Stomach (tissue), 9 donors: ENCODE data around the gene EPB41L2. TPM values are rescaled to one million over a fixed set of nuclear protein-coding genes. Genes with fewer than 3 reads are reported as not detected.

Experiments
- DNase-seq, 2 donors: peaks; one replicate each; pipeline versions ENCODE4 v3.0.0 to v3.0.0-alpha.2; 2013 to 2019
- H3K27ac ChIP-seq, 5 donors: fragments of 200-600 bp in 4 of 5; sonication (generic) in 4 of 5; one replicate each; pipeline ENCODE4 v1.5.1; 2013 to 2019; ENCODE audit warnings: mild to moderate bottlenecking in 1 of 5, moderate library complexity in 1 of 5
- H3K27me3 ChIP-seq, 3 donors: fragments of 200-600 bp; sonication (generic); one replicate each; pipeline ENCODE4 v1.5.1; 2017 to 2019; ENCODE audit warnings: mixed run types in 1 of 3
- H3K36me3 ChIP-seq, 4 donors: fragments of 200-600 bp; sonication (generic); 1 replicate in 3 of 4; 2 replicates in 1 of 4; pipeline ENCODE4 v1.5.1; 2016 to 2019
- H3K4me1 ChIP-seq, 4 donors: fragments of 200-600 bp; sonication (generic); one replicate each; pipeline ENCODE4 v1.5.1; 2016 to 2019
- H3K4me3 ChIP-seq, 4 donors: fragments of 200-600 bp; sonication (generic) in 3 of 4; one replicate each; pipeline ENCODE4 v1.5.1; 2016 to 2019; ENCODE audit warnings: mild to moderate bottlenecking in 1 of 4
- H3K9me3 ChIP-seq, 4 donors: fragments of 200-600 bp; sonication (generic); one replicate each; pipeline ENCODE4 v1.5.1; 2016 to 2019
- CTCF ChIP-seq, 7 experiments: fragments of 450-650 bp in 4 of 7; fragments of 200-600 bp in 3 of 7; sonication (generic) in 3 of 7; IDR thresholded peaks; one replicate each; pipeline ENCODE4 v1.5.1; 2016 to 2019; ENCODE audit warnings: antibody characterized with exemption in 7 of 7, control low read depth in 2 of 7, mild to moderate bottlenecking in 1 of 7
- EP300 ChIP-seq: sonication (generic); formaldehyde crosslinking; IDR thresholded peaks from one replicate; pipeline ENCODE4 v1.6.1; 2017; ENCODE audit warnings: antibody characterized with exemption
- POLR2A ChIP-seq, 4 donors: fragments of 450-650 bp; IDR thresholded peaks; one replicate each; pipeline ENCODE4 v1.6.1; 2016; ENCODE audit warnings: antibody characterized with exemption in 4 of 4, control low read depth in 2 of 4, mild to moderate bottlenecking in 1 of 4, moderate library complexity in 1 of 4
- POLR2AphosphoS5 ChIP-seq, 3 donors: sonication (generic); formaldehyde crosslinking; IDR thresholded peaks; one replicate each; pipeline ENCODE4 v1.6.1; 2016; ENCODE audit warnings: antibody characterized with exemption in 3 of 3
- whole genome bisulfite sequencing, 5 donors: extraction: QIAGEN DNeasy Blood & Tissue Kit in 3 of 5; methylation state at CpG; one replicate each; pipeline versions ENCODE4 v1.1.5 to v1.1.7; 2013 to 2018; 5-methylcytosine and 5-hydroxymethylcytosine counted together
- intact Hi-C: fragments of 100-400 bp; cut with DNase I; formaldehyde crosslinking; loops from one replicate; pipeline ENCODE4 v1.15.1; 2023; ENCODE audit warnings: low total_unique reads
- polyA plus RNA-seq, 3 donors: library from polyadenylated mRNA; stranded (reverse); fragments of 200-250 nt; gene quantifications; one replicate each; pipeline ENCODE4 v1.2.3, GENCODE V29; 2013
- total RNA-seq, 5 donors: library from RNA; depleted of rRNA; stranded (reverse); fragments of >200 nt; gene quantifications; one replicate each; pipeline versions ENCODE4 v1.1.0 to v1.2.3, GENCODE V29; 2014 to 2016
- donor health status: healthy with polysubstance abuse.
- donor health status: Bipolar disorder and iron deficiency.
- donor health status: healthy.

EPB41L2 gene
- total and polyA plus RNA-seq, 8 donors, result 12.5 to 238 (median 30.2) TPM

- Histone ChIP-seq H3K27me3 (no peaks in the 10 kb centered on the region), H3K36me3 (no peaks in the 10 kb centered on the region), H3K4me3 (no peak overlapping the region), H3K27ac (no peak overlapping the region), H3K4me1 (peaks cover 7 to 38% (median 22%) of the 10 kb centered on the region in 4 donors), H3K9me3 (no peaks in the 10 kb centered on the region)
- WGBS, 5 donors, result 50 to 59% (median 54%) methylated on average over 4 of the region's 4 CpGs
- intact Hi-C loops, result no loop called here
- no peak for DNase-seq
- no peak for TF ChIP-seq POLR2A (IDR thresholded peaks at IDR 0.05)
- no peak for TF ChIP-seq CTCF (IDR thresholded peaks at IDR 0.05)
- TF ChIP-seq EP300, result no peak
- TF ChIP-seq POLR2AphosphoS5 (IDR thresholded peaks at IDR 0.05), result no peak
These were observed 128.0 kb downstream of the EPB41L2 start for GRCh38 chr6:130934848-130935585.

GRCh38 chr6:130933712-130934200, 129.3 kb downstream of the EPB41L2 start:
- DNase-seq, result peak in 1 of 2 donors; percentile 32
- Histone ChIP-seq H3K4me1 (peaks cover 7 to 38% (median 22%) of the 10 kb centered on the region in 4 donors), H3K36me3 (no peaks in the 10 kb centered on the region), H3K4me3 (no peak overlapping the region), H3K9me3 (no peaks in the 10 kb centered on the region), H3K27ac (no peak overlapping the region), H3K27me3 (no peaks in the 10 kb centered on the region)
- TF ChIP-seq CTCF (IDR thresholded peaks at IDR 0.05), result no peak
- whole genome bisulfite sequencing, 5 donors, result 33 to 61% (median 44%) methylated on average over 6 of the region's 6 CpGs
- intact Hi-C loops, result no loop called here

GRCh38 chr6:130932921-130933320, 130.1 kb downstream of the EPB41L2 start:
- intact Hi-C loops, result no loop called here
- DNase-seq, result no peak
- no peak overlapping the region for H3K4me3 ChIP-seq
- H3K27ac ChIP-seq, result no peak overlapping the region
- TF ChIP-seq CTCF (IDR thresholded peaks at IDR 0.05) (no peak), EP300 (no peak), POLR2A (IDR thresholded peaks at IDR 0.05) (no peak), POLR2AphosphoS5 (IDR thresholded peaks at IDR 0.05) (no peak)
- H3K36me3 ChIP-seq, result no peaks in the 10 kb centered on the region
- H3K9me3 ChIP-seq, result no peaks in the 10 kb centered on the region
- no peaks in the 10 kb centered on the region for H3K27me3 ChIP-seq
- peaks cover 7 to 38% (median 22%) of the 10 kb centered on the region in 4 donors for H3K4me1 ChIP-seq
- 77 to 97% (median 88%) methylated on average over 2 of the region's 2 CpGs for WGBS, 5 donors

GRCh38 chr6:130932438-130932837, 130.6 kb downstream of the EPB41L2 start:
- Histone ChIP-seq H3K27ac (no peak overlapping the region), H3K36me3 (no peaks in the 10 kb centered on the region), H3K27me3 (no peaks in the 10 kb centered on the region), H3K4me1 (peaks cover 7 to 38% (median 22%) of the 10 kb centered on the region in 4 donors), H3K4me3 (no peak overlapping the region), H3K9me3 (no peaks in the 10 kb centered on the region)
- TF ChIP-seq EP300 (no peak), CTCF (IDR thresholded peaks at IDR 0.05) (no peak), POLR2A (IDR thresholded peaks at IDR 0.05) (no peak), POLR2AphosphoS5 (IDR thresholded peaks at IDR 0.05) (no peak)
- WGBS, 5 donors, result 84 to 95% (median 91%) methylated on average over 2 of the region's 2 CpGs
- DNase-seq, result no peak
- intact Hi-C loops, result no loop called here
